Stimulated activated naive CD4-positive, alpha-beta T cell (primary cell): ENCODE results near the gene HTT-AS.
"Not testable (repeated sequence)": the region's sequence is repeated elsewhere in the genome, so short reads cannot be mapped to it uniquely, and the experiment has no call there.

Experiments
- DNase-seq, 6 experiments: peaks; one replicate each; lab custom pipeline; 2025; lab: John Stamatoyannopoulos, UW

Gene HTT-AS

DNA sequence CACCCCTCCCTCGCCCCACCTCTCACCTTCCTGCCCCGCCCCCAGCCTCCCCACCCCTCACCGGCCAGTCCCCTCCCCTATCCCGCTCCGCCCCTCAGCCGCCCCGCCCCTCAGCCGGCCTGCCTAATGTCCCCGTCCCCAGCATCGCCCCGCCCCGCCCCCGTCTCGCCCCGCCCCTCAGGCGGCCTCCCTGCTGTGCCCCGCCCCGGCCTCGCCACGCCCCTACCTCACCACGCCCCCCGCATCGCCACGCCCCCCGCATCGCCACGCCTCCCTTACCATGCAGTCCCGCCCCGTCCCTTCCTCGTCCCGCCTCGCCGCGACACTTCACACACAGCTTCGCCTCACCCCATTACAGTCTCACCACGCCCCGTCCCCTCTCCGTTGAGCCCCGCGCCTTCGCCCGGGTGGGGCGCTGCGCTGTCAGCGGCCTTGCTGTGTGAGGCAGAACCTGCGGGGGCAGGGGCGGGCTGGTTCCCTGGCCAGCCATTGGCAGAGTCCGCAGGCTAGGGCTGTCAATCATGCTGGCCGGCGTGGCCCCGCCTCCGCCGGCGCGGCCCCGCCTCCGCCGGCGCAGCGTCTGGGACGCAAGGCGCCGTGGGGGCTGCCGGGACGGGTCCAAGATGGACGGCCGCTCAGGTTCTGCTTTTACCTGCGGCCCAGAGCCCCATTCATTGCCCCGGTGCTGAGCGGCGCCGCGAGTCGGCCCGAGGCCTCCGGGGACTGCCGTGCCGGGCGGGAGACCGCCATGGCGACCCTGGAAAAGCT, at the start of gene HTT-AS, which contains the start of gene HTT:
Gene HTT-AS, minus strand, starts transcription at position 461 of the 768 bp plus-strand sequence.
Gene HTT, plus strand, starts transcription at position 604 of the 768 bp plus-strand sequence. Its CDS starts 145 bp downstream, at position 749.
- DNase-seq: peak; percentile 97 to 99 (median 98)

DNA sequence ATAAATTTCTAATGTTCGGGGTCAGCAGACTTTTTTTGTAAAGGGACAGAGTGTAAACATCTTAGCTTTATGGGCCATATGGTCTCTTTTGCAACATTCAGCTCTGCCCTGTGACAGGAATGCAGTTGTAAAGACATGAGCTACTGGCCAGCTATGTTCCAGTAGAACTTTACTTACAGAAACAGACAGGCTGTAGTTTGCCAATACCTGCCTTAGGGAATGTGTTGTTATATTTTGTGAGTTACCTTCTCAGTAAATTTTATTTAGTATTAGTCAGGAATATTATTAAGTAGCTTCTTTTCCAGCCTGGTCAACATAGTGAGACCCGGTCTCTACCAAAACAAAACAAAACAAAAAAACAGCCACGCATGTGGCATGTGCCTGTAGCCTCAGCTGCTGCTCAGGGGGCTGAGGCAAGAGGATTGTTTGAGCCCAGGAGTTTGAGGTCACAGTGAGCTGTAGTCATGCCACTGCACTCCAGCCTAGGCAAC, 48.9 kb upstream of the HTT-AS start:
- no peak for DNase-seq

DNA sequence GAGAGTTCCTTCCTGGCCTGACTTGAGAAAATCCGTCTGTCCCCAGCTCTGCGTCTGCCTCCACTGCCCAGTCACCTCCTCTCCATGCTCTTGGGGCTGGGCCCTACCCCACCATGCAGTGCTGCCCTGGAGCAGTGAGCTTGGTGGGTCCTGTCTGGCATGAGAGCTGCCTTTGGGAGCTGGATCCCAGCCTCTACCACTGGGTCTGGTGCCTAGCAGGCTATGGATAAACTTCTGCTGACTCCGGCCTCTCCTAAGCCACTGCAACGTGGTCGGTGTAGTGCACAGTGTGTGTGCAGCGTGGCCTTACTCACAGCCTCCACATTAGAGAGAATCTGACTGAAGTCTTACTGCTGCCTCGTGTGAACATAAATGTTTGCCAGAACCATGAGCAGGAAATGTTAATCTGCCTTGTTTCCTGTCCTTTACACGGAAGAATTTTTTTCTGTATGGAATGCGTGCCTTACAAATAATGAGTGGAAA, 47.8 kb upstream of the HTT-AS start:
- DNase-seq: no peak

DNA sequence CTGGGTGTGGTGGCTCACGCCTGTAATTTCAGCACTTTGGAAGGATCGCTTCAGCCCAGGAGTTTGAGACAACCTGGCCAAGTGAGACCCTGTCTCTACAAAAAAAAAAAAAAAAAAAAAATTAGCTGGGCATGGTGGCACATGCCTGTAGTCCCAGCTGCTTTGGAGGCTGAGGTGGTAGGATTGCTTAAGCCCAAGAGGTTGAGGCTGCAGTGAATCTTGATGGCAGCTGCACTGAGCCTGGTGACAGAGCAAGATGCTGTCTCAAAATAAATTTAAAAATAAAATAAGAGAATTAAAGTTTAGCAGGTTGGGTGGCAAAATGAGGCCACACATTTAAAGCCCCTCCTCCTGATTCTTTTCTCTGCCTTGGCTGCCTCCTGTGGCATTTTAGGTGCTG, 47.3 kb upstream of the HTT-AS start:
- DNase-seq: no peak

DNA sequence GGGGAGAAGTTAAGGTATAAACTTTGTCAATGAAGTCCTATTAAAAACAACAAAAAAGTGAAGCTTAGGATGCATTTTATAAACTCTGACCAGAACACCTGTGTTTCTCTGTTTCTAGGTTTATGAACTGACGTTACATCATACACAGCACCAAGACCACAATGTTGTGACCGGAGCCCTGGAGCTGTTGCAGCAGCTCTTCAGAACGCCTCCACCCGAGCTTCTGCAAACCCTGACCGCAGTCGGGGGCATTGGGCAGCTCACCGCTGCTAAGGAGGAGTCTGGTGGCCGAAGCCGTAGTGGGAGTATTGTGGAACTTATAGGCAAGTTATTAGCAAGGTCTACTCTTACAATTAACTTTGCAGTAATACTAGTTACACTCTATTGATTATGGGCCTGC, 46.8 kb upstream of the HTT-AS start:
- no peak for DNase-seq

DNA sequence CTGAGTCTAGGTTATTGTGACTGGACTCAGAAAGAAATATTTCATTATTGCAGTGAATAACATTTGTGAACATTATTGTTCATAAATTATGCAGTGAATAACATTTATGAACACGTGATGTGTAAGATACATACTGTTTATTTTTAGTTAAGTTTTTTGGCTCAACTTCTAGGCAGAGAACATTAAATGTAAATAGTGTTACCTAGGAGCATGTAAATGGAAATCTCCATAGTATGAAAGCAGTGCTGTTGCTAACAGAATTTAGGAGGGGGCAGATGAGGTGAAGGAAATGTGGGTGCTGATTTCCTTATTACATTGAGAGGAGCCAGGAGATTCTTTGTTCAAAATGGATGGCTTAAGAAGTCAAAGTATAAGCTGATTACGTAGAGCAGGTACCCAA, 45.1 kb upstream of the HTT-AS start:
- no peak for DNase-seq

DNA sequence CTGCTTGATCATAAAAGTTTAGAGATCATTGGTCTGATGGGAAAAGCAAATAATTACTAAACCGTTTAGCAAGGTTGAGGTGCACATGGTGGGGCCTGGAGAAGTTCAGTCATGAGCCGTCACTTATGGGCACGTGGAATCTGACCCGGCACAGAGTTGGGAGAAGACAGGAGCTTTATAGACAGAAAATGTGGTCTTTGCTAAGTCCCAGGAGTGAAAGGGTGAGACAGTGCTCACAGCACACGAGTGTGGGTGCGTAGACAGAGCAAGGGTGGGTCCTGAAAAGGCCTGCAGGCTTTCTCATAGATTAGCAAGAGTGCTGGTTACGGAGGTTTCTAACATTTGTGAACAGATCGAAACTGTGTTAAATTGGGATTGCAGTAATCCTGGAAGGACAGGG, 44.0 kb upstream of the HTT-AS start:
- DNase-seq: no peak

DNA sequence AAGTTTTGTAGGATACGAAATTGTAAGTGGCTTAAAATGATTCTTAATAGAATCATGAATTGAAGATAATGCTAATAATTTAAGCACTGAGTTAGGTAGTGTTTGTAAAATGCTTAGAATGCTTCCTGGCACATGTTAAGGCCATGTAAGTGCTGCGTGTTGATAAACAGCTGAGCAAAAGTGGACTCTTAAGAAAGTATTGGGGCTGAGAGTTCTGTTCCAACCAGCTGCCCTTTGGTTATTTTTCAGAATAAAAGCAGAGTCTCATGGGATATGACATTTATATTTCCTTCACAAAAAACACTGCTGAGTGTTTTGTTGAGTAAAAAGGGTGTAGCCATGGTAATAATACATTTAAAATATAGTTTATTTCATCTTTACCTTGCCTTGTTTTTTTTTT, 42.6 kb upstream of the HTT-AS start:
- no peak for DNase-seq

DNA sequence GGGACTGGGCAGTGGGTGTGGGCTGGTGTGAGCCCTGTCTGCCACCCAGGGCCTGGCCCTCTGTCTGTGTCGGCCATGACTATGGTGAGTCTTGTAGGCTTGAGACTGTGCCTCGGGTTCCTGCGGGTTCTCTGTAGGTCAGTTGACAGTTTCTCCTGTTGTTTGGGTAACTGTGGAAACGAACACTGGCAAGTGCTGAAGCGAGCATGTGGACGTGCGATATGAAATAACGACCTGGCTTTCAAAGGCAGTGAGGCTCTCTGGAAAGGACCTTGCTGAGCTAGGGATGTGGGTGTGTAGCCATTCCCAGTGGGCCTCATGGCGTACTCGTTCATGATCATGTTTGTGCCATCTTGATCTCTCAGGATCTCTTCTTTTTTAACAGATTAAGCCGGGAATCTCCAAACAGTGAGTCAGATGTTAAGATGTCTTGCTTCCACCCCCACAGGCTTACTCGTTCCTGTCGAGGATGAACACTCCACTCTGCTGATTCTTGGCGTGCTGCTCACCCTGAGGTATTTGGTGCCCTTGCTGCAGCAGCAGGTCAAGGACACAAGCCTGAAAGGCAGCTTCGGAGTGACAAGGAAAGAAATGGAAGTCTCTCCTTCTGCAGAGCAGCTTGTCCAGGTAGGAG, 41.4 kb upstream of the HTT-AS start:
- no peak for DNase-seq

DNA sequence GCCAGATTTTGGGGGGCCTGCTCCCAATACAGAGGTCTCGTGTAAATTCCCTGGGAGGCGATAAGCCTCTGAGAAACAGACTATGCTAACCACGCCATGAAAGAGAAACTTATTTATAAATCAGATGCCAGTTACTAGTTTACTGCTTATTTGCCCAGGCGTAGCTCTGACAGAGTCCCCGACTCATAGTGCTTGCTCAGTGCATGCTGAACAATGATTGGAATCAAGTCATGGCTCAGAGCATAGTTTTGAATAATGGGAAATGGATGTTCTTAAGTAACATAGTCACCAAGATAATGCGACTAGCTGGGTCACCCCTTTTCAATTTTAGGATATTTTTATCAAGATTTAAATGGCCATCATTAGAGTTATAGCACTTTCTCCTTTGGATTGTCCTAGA, 40.0 kb upstream of the HTT-AS start:
- DNase-seq: no peak

DNA sequence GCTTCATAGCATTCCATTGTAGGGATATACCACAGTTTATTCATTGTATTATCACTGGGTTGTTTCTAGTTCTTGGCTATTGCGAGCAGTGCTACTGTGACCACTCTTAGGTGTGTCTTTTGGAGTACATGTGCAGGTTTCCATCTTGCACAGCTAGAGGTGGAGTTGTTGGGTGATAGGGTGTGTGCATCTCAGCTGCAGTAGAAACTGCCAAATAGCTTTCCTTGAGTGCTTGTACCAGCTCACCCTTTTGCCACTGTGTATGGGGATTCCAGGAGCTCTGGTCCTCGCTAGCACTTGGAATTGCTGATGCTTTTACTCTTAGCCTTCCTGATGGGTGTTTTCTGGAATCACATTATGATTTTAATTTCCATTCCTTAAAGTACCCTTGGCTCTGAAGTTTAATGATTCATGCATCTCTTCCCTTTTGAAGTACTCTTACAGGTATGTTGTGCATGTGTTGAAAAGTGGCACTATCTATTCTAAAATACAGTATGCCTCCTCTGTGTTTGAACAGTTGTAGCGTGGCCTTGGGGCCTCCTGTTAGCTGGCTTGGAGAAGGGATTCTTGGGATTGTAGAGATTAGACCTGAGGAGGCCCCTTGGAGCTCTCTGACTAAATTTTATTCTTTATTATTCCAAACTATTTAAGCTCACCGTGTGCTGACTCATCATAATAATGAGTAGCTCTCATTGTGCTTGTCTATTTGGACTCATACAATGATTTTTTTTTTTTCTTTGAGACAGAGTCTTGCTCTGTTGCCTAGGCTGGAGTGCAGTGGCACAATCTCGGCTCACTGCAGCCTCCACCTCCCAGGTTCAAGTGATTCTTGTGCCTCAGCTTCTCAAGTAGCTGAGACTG, 38.5 kb upstream of the HTT-AS start:
- DNase-seq: no peak

DNA sequence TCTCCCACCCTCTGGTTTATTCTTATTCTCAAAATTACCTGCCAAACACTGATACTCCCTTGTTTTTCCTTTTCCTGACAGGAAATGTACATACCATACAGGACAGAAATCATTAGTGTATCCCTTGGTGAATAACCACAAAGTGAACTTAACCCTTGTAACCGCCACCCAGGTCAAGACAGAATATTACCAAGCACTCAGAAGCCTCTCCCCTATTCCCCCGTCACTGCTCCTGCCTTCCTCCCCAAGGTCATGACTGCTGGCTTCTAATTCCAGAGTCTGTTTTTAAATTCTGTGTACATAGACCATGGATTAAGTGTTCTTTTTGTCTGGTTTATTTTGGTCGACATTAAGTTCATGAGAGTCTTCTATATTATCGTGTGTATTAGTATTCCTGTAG, 37.9 kb upstream of the HTT-AS start:
- DNase-seq: no peak

DNA sequence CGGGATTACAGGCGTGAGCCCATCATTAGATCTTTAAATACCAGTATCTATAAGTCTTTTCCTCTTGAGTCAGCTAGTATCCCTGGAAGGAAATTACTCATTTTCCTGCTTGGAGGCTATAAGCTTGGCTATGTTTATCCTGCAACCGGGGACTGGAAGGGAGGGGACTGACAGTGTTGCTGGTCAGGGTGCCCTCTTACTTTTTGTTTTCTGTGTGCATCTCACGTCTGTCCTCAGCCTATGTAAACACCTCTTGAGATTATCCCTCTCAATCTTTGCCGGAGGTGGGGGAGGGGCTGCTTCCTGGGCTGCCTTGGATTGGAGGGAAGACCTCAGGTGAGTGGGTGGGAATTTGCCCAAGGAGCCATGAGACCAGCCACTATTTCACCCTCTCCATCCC, 37.1 kb upstream of the HTT-AS start:
- no peak for DNase-seq

DNA sequence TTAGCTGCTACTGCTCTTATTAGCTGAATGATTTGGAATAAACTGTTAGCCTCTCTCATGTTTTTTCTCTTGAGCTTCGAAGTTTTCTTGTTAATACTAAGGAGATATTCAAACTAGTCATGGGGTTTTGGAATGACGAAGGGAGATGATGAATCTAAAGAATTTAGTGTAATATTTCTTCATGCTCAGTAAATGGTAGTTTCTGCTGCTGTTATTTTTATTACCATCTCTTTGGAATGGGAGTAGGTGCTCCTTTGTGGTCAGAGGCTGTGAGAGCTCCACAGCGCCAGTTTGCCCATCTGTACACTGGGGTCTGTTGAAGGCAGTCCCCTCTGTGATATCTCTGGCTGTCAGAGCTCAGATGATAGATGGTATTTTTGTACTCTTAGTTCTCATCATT, 33.9 kb upstream of the HTT-AS start:
- no peak for DNase-seq

DNA sequence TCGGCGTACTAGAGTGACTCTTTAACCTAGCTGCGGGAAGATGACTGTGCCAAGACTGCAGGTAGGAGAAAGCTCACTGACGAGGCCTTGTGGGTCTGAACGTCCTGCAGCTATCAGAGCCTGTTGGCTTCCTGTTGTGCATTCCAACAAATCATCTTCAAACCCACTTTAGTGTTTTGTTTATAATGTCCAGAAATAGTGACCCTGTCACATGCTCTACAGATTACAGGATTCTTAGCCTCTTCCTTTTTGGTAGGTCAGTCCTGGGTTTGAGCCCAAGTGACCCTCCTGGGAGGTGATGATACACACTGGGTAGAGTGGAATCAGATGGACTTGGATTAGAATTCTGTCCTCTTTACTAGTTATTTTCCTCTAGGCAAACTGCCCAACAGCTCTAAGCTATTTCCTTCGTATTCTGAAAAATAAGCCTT, 33.4 kb upstream of the HTT-AS start:
- DNase-seq: no peak

DNA sequence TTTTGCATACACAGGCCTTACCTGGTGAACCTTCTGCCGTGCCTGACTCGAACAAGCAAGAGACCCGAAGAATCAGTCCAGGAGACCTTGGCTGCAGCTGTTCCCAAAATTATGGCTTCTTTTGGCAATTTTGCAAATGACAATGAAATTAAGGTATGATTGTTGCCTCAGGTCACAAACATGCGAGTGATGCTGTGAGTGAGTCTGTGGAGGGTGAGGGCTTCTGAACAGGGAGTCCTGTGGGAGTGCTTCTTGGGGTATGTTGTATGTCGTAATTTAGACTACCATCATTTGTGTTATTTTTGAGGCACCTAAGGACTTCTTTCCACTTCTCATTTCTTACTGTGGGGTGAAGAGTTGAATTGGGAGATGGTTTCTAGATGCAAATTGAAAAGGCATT, 32.9 kb upstream of the HTT-AS start:
- no peak for DNase-seq

DNA sequence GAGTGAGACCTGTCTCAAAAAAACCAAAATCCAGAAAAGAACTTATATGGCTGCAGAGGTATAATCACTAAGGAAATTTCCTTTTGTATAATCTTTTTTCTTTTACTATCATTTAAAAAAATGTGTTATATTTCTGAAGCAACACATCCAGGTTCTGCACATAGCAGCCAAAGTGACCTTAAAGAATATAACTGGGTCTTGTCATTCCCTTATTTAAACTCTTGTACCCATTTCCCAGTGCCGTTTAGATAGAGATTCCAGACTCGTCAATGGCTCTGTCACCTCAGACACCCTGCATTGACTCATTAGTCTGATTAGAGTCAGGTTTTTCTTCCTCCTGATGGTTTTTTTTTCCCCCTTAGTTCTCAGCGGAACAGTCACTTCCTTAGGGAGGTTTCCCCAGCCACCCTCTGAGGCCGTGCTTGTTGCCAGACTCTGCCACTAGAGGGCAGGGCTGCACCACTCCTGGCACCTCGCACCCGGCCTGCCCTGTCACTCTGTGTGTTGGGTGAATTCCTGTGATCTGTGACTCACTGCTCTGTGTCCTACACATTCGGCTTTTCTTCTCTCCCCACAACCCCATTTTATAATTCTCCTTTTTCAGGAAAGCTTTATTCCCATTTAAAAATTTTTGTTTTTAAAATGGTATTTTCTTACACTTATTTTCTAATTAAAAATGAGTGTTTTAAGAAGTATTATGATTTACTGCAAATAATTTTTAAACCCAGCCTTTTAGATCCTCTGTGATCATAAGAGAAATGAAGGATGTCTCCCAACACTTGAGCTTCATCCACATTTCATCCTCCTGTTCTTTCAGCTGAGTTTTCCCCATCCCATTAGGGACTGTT, 32.2 kb upstream of the HTT-AS start:
- DNase-seq: peak; percentile 43 to 75 (median 68)

DNA sequence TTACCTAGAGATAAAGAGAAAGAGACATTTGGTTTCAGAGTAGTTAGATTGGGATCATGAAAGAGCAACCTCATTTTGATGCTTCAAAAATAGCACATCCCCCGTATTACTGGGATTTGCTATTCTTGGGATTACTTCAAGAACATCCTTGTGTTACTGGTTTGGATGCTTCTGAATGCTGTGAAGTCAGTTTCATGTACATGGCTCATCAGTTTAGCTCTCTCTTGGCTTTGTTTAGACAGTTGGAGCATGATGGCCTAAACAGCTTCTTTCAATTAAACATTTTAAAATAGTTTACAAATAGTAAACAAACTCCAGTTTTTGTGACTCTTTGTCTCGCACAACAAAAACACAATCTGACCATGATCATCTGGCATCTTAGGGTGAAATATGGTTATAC, 24.0 kb upstream of the HTT-AS start:
- DNase-seq: no peak

DNA sequence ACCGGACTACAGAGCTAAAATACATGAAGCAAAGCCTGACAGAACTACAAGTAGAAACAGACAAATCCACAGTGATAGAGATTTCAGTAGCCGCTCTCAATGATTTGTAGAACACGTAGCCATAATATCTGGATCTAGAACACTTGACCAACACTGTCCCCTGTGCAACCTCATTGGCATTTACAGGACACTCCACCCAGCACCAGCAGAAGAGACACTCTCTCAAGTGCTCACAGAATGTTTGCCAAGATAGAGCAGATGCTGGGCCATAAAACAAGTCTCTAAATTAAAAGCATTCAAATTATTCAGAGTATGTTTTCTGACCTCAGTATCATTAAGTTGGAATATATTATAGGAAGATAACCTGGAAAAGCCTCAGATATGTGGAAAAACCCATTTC, 21.9 kb upstream of the HTT-AS start:
- DNase-seq: no peak

DNA sequence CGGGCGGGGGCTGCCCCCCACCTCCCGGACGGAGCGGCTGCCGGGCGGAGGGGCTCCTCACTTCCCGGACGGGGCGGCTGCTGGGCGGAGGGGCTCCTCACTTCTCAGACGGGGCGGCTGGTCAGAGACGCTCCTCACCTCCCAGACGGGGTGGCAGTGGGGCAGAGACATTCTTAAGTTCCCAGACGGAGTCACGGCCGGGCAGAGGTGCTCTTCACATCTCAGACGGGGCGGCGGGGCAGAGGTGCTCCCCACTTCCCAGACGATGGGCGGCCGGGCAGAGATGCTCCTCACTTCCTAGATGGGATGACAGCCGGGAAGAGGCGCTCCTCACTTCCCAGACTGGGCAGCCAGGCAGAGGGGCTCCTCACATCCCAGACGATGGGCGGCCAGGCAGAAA, 20.4 kb upstream of the HTT-AS start:
- not testable (repeated sequence) for DNase-seq

DNA sequence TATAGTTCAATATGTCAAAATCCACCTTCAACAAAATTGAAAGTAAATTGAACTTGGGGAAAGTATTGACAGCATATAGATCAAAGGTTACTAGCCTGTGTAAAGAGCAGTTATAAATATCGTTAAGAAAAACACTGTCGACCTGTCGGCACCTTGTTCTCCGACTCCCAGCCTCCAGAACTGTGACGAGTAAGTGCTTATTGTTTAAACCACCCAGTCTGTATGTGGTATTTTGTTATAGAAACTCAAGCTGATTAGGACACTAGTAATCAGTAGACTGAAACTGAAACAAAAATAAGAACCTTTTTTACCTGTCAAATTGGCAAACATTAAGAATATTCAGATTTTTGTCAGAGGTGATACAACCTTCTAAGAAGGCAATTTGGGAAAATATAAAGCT, 17.1 kb upstream of the HTT-AS start:
- no peak for DNase-seq
